HG02610 (cell line): ENCODE results near the gene GPR15.

Experiments used
- ATAC-seq: cut with Tn5 transposase; IDR thresholded peaks from one replicate; pipeline ENCODE4 v1.9.1; 2021; ENCODE audit warnings: mild to moderate bottlenecking, moderate library complexity; ENCODE audit not compliant: unreplicated experiment

GPR15 gene

GRCh38 chr3:98582042-98582441, 50.3 kb downstream of the GPR15 start:
- no peak for ATAC-seq

GRCh38 chr3:98583766-98584165, 52.0 kb downstream of the GPR15 start:
- no peak for ATAC-seq
